ENCODE results near the gene PRKCH.
A peak's percentile ranks its signal among the peaks of the same experiment; 100 is the strongest.

Gene PRKCH

GRCh38 chr14:61494018-61494417 is 172.6 kb downstream of the PRKCH start:
- DNase-seq (ENCODE audit: low read depth, low spot score) = no peak
- no peaks in the 10 kb centered on the region for H3K9me3 ChIP-seq (ENCODE audit: control insufficient read depth, insufficient read depth, low read length)
- no peak overlapping the region for H3K27ac ChIP-seq (ENCODE audit: low read length)
- H3K27me3 ChIP-seq (ENCODE audit: control insufficient read depth, insufficient read depth, low read length) = no peaks in the 10 kb centered on the region
- no peaks in the 10 kb centered on the region for H3K36me3 ChIP-seq (ENCODE audit: control insufficient read depth, insufficient read depth, low read length)
- 0 out of 2 replicates have a peak, but pooled peaks cover 1% of the 10 kb centered on the region for H3K4me1 ChIP-seq (ENCODE audit: control insufficient read depth, insufficient read depth, low read length)
- WGBS (ENCODE audit: insufficient coverage, insufficient read length) = no CpG with 5 or more reads among the region's 1 CpG
- H3K4me3 ChIP-seq (ENCODE audit: low read length) = no peak overlapping the region

GRCh38 chr14:61495809-61496208 is 174.4 kb downstream of the PRKCH start:
- no peaks in the 10 kb centered on the region for H3K9me3 ChIP-seq (ENCODE audit: control insufficient read depth, insufficient read depth, low read length)
- H3K4me3 ChIP-seq (ENCODE audit: low read length) = no peak overlapping the region
- no peak overlapping the region for H3K27ac ChIP-seq (ENCODE audit: low read length)
- no peaks in the 10 kb centered on the region for H3K27me3 ChIP-seq (ENCODE audit: control insufficient read depth, insufficient read depth, low read length)
- no CpG with 5 or more reads among the region's 5 CpGs for WGBS (ENCODE audit: insufficient coverage, insufficient read length)
- DNase-seq (ENCODE audit: low read depth, low spot score) = no peak
- H3K4me1 ChIP-seq (ENCODE audit: control insufficient read depth, insufficient read depth, low read length) = peaks cover 2% of the 10 kb centered on the region; the same call in 1 of the 2 replicates
- H3K36me3 ChIP-seq (ENCODE audit: control insufficient read depth, insufficient read depth, low read length) = no peaks in the 10 kb centered on the region

- Histone ChIP-seq H3K4me1 (ENCODE audit: control insufficient read depth, insufficient read depth, low read length) (peaks cover 4% of the 10 kb centered on the region; the same call in 1 of the 2 replicates), H3K27me3 (ENCODE audit: control insufficient read depth, insufficient read depth, low read length) (no peaks in the 10 kb centered on the region), H3K27ac (ENCODE audit: low read length) (no peak overlapping the region), H3K4me3 (ENCODE audit: low read length) (no peak overlapping the region), H3K9me3 (ENCODE audit: control insufficient read depth, insufficient read depth, low read length) (no peaks in the 10 kb centered on the region), H3K36me3 (ENCODE audit: control insufficient read depth, insufficient read depth, low read length) (no peaks in the 10 kb centered on the region)
- no CpG with 5 or more reads among the region's 3 CpGs for WGBS (ENCODE audit: insufficient coverage, insufficient read length)
- DNase-seq (ENCODE audit: low read depth, low spot score) = no peak
Observed at GRCh38 chr14:61498303-61498702, 176.9 kb downstream of the PRKCH start.

- no peaks in the 10 kb centered on the region for H3K9me3 ChIP-seq (ENCODE audit: control insufficient read depth, insufficient read depth, low read length)
- no peaks in the 10 kb centered on the region for H3K27me3 ChIP-seq (ENCODE audit: control insufficient read depth, insufficient read depth, low read length)
- no peak overlapping the region for H3K4me3 ChIP-seq (ENCODE audit: low read length)
- no peak overlapping the region for H3K27ac ChIP-seq (ENCODE audit: low read length)
- no peak for DNase-seq (ENCODE audit: low read depth, low spot score)
- H3K36me3 ChIP-seq (ENCODE audit: control insufficient read depth, insufficient read depth, low read length) = no peaks in the 10 kb centered on the region
- no CpG with 5 or more reads among the region's 6 CpGs for WGBS (ENCODE audit: insufficient coverage, insufficient read length)
- peaks cover 4% of the 10 kb centered on the region; the same call in 1 of the 2 replicates for H3K4me1 ChIP-seq (ENCODE audit: control insufficient read depth, insufficient read depth, low read length)
Observed at GRCh38 chr14:61498811-61499210, 177.4 kb downstream of the PRKCH start.

- Histone ChIP-seq H3K4me1 (ENCODE audit: control insufficient read depth, insufficient read depth, low read length) (peaks cover 4% of the 10 kb centered on the region; the same call in 1 of the 2 replicates), H3K27me3 (ENCODE audit: control insufficient read depth, insufficient read depth, low read length) (no peaks in the 10 kb centered on the region), H3K4me3 (ENCODE audit: low read length) (no peak overlapping the region), H3K9me3 (ENCODE audit: control insufficient read depth, insufficient read depth, low read length) (no peaks in the 10 kb centered on the region), H3K27ac (ENCODE audit: low read length) (no peak overlapping the region), H3K36me3 (ENCODE audit: control insufficient read depth, insufficient read depth, low read length) (no peaks in the 10 kb centered on the region)
- DNase-seq (ENCODE audit: low read depth, low spot score) = no peak
- no CpG with 5 or more reads among the region's 7 CpGs for WGBS (ENCODE audit: insufficient coverage, insufficient read length)
Observed at GRCh38 chr14:61499991-61500390, 178.6 kb downstream of the PRKCH start.

GRCh38 chr14:61501714-61502458 is 180.5 kb downstream of the PRKCH start:
- no peaks in the 10 kb centered on the region for H3K36me3 ChIP-seq (ENCODE audit: control insufficient read depth, insufficient read depth, low read length)
- H3K4me1 ChIP-seq (ENCODE audit: control insufficient read depth, insufficient read depth, low read length) = peaks cover 7% of the 10 kb centered on the region
- H3K27ac ChIP-seq (ENCODE audit: low read length) = peak overlapping the region; percentile 74
- no peaks in the 10 kb centered on the region for H3K27me3 ChIP-seq (ENCODE audit: control insufficient read depth, insufficient read depth, low read length)
- no peak for DNase-seq (ENCODE audit: low read depth, low spot score)
- WGBS (ENCODE audit: insufficient coverage, insufficient read length) = no CpG with 5 or more reads among the region's 6 CpGs
- H3K9me3 ChIP-seq (ENCODE audit: control insufficient read depth, insufficient read depth, low read length) = no peaks in the 10 kb centered on the region
- no peak overlapping the region for H3K4me3 ChIP-seq (ENCODE audit: low read length)

- Histone ChIP-seq H3K9me3 (ENCODE audit: control insufficient read depth, insufficient read depth, low read length) (no peaks in the 10 kb centered on the region), H3K36me3 (ENCODE audit: control insufficient read depth, insufficient read depth, low read length) (no peaks in the 10 kb centered on the region), H3K27ac (ENCODE audit: low read length) (peak overlapping the region; percentile 74), H3K4me3 (ENCODE audit: low read length) (no peak overlapping the region), H3K27me3 (ENCODE audit: control insufficient read depth, insufficient read depth, low read length) (no peaks in the 10 kb centered on the region), H3K4me1 (ENCODE audit: control insufficient read depth, insufficient read depth, low read length) (peaks cover 7% of the 10 kb centered on the region)
- no peak for DNase-seq (ENCODE audit: low read depth, low spot score)
- WGBS (ENCODE audit: insufficient coverage, insufficient read length) = no CpG with 5 or more reads among the region's 7 CpGs
Observed at GRCh38 chr14:61502459-61503093, 181.2 kb downstream of the PRKCH start.

- Histone ChIP-seq H3K27me3 (ENCODE audit: control insufficient read depth, insufficient read depth, low read length) (no peaks in the 10 kb centered on the region), H3K9me3 (ENCODE audit: control insufficient read depth, insufficient read depth, low read length) (no peaks in the 10 kb centered on the region), H3K4me3 (ENCODE audit: low read length) (no peak overlapping the region), H3K36me3 (ENCODE audit: control insufficient read depth, insufficient read depth, low read length) (no peaks in the 10 kb centered on the region), H3K27ac (ENCODE audit: low read length) (no peak overlapping the region), H3K4me1 (ENCODE audit: control insufficient read depth, insufficient read depth, low read length) (peaks cover 7% of the 10 kb centered on the region)
- WGBS (ENCODE audit: insufficient coverage, insufficient read length) = no CpG with 5 or more reads among the region's 7 CpGs
- no peak for DNase-seq (ENCODE audit: low read depth, low spot score)
Observed at GRCh38 chr14:61503167-61503801, 181.9 kb downstream of the PRKCH start.

GRCh38 chr14:61504901-61505300 is 183.5 kb downstream of the PRKCH start:
- no peaks in the 10 kb centered on the region for H3K27me3 ChIP-seq (ENCODE audit: control insufficient read depth, insufficient read depth, low read length)
- no peaks in the 10 kb centered on the region for H3K36me3 ChIP-seq (ENCODE audit: control insufficient read depth, insufficient read depth, low read length)
- H3K4me3 ChIP-seq (ENCODE audit: low read length) = no peak overlapping the region
- WGBS (ENCODE audit: insufficient coverage, insufficient read length) = no CpG with 5 or more reads among the region's 2 CpGs
- peaks cover 6% of the 10 kb centered on the region for H3K4me1 ChIP-seq (ENCODE audit: control insufficient read depth, insufficient read depth, low read length)
- H3K9me3 ChIP-seq (ENCODE audit: control insufficient read depth, insufficient read depth, low read length) = no peaks in the 10 kb centered on the region
- no peak for DNase-seq (ENCODE audit: low read depth, low spot score)
- H3K27ac ChIP-seq (ENCODE audit: low read length) = no peak overlapping the region

- Histone ChIP-seq H3K27ac (ENCODE audit: low read length) (no peak overlapping the region), H3K9me3 (ENCODE audit: control insufficient read depth, insufficient read depth, low read length) (no peaks in the 10 kb centered on the region), H3K4me3 (ENCODE audit: low read length) (no peak overlapping the region), H3K27me3 (ENCODE audit: control insufficient read depth, insufficient read depth, low read length) (no peaks in the 10 kb centered on the region), H3K4me1 (ENCODE audit: control insufficient read depth, insufficient read depth, low read length) (peaks cover 4% of the 10 kb centered on the region), H3K36me3 (ENCODE audit: control insufficient read depth, insufficient read depth, low read length) (no peaks in the 10 kb centered on the region)
- no peak for DNase-seq (ENCODE audit: low read depth, low spot score)
- WGBS (ENCODE audit: insufficient coverage, insufficient read length) = no CpG with 5 or more reads among the region's 9 CpGs
Observed at GRCh38 chr14:61505815-61506809, 184.7 kb downstream of the PRKCH start.
